Activated CD8-positive, alpha-beta memory T cell treated with anti-CD3 and anti-CD28 coated beads, Interleukin-2, amount 50 U/mL, for 1 hour (primary cell): ENCODE measurements around the gene SLC7A8.
"Not testable (repeated sequence)": the region's sequence is repeated elsewhere in the genome, so short reads cannot be mapped to it uniquely, and the experiment has no call there.

ENCODE experiments used
- DNase-seq: peaks from one replicate; pipeline ENCODE4 v3.0.0-alpha.2; 2020; ENCODE audit errors: extremely low read depth

The SLC7A8 gene

GRCh38 chr14:23114120-23114458, 69.4 kb downstream of the SLC7A8 start:
- no peak for DNase-seq

DNA sequence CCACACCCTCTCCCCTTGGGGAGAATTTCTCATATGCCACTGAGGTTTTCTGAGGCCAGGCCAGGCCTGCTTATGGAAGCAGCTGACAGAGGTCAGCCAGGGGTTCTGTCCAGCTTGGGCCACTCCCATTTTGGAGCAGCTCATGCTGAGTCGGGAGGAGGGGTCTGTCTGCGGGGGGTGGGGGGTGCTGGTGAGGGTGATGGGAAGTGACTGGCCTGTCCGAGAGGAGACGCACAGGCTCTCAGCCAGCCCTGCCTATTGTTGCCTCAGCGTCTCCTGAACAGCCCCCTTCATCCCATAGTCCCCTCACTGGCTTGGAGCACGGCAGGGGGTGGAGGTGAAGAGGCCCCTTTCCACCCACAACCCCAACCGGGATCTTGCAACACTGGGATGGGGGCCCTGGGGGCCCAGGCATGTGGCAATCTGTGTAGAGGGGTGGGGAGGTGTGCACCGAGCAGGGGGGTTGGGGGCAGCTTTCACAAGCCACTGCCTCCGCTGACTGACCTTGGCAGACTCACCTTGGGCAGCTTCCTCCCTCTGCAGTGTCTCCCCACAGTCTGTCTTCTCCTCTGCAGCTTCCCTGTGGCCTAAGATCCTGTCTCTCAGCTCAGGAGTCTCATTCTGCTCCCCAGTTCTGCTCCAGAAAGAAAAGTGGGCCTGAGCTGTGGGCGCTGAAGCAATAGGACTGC, 69.9 kb downstream of the SLC7A8 start:
- no peak for DNase-seq

DNA sequence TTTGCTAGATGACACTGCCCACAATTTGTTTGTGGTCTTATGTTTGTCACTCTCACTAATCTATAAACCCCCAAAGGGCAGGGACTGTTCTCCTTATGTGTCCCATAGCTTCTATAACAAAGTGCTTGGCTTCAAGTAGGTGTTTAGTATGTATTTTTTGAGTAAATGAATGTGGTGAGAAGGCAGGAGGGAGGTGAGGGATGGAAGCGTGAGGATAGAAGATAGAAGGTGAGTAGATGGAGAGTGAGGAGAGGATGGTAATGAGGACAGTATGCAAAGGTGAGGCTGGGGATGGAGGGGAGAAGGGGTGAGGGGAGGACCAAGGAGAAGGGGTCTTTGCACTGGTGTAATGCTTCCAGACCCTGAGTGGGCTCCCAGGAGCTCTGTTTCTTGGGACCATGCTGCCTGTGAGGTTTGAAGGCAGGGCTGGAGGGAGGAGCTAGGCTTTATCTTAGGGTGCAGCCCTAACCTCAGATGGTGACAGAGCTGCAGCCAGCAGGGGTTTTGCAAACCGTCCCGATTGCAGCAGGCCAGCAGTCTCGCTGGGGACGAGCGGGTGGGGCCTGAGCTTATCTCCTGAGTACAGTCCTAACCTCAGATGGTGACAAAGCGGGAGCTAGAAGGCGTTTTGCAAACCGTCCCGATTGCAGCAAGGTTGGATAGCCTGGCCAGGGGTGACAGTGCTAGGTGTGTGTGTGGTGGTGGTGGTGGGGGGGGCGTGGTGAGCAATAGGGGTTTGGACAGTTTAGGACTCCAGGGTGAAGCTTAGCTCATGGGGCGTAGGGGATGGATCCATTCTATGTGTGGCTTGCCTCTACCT, 70.9 kb downstream of the SLC7A8 start:
- no peak for DNase-seq

GRCh38 chr14:23110579-23111365, 72.7 kb downstream of the SLC7A8 start:
- DNase-seq, result no peak

GRCh38 chr14:23109769-23110168, 73.7 kb downstream of the SLC7A8 start:
- no peak for DNase-seq

- DNase-seq, result not testable (repeated sequence)
Observed at GRCh38 chr14:23108169-23108568, 75.3 kb downstream of the SLC7A8 start.

- DNase-seq, result not testable (repeated sequence)
Observed at GRCh38 chr14:23107620-23108019, 75.8 kb downstream of the SLC7A8 start.

- no peak for DNase-seq
Observed at GRCh38 chr14:23106747-23107045, 76.8 kb downstream of the SLC7A8 start.

DNA sequence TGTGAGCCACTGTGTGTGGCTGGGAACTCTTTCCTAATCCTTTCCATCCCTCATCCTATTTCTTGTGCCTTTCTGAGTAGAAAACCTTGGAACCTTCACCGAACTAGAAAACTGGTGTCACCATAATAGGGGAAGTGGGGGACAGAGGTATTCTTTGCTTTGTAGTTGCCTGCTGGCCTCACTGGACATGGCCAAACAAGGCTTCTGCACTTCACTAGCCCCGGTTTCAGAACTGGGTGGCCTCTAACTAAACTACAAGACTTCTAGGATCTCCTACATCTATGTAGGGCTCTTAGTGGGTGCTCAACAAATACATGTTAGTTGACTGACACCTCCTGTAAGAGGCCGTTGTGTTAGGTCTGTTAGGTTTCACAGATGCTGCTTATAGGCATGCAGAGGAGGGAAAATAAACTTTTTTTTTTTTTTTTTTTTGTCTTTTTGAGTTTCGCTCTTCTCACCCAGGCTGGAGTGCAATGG, 78.1 kb downstream of the SLC7A8 start:
- DNase-seq, result no peak

DNA sequence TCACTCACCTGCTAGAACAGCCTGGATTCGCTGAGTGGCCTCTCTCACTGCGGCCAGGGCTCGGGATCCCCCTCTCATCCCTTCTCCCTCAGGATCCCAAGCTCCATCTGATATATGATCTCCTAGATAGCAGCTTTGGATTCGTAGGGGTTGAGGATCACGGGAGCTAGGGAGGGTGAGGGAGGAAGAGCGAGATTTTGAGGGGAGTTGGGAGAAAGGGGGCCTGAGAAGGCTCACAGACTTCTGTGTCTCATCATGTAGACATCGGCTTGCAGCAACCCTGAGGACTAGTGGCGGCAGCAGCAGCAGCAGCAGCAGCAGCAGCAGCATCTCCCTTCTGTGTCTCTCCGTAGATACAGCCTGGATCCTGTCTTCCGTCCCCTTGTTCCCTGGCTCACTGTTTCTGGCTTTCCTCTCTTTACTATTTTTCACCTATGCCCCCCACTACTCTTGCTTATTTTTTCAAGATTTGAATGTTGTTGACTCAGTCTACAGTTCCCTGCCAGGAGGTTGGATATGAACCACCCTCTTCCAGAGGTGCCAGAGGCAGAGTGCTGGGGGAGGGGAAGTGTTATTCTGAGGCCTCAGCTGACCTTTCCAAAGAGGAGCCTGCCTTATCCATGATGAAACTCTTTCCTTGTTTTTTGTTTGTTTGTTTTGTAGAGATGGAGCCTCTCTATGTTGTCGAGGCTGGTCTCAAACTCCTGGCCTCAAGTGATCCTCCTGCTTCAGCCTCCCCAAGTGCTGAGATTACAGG, 78.7 kb downstream of the SLC7A8 start, which contains the start of gene CIROP:
Gene CIROP (minus strand): TSS at position 399 of the 757 bp plus-strand sequence. CDS start 69 bp downstream, at position 330.
- DNase-seq, result no peak

GRCh38 chr14:23104070-23104590, 79.3 kb downstream of the SLC7A8 start:
- no peak for DNase-seq

DNA sequence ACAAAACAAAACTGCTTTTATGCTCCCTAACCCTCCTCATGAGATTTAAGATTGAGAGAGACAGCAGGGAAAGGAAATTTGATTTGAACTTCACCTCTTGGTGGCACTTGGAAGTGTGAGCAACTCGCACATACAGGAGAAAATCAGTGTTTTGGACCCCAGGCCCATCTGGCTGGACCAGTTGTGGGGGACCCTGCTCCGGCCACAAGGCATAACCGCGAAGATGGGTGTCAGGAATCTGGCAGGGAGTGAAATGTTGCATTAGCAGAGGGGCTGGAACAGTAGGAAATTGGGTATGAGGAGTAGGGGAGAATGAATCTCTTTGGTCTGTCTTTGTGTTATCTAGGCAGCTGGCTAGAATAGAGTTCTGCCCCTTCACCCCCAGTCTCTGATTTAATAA, 79.9 kb downstream of the SLC7A8 start:
- DNase-seq, result no peak

DNA sequence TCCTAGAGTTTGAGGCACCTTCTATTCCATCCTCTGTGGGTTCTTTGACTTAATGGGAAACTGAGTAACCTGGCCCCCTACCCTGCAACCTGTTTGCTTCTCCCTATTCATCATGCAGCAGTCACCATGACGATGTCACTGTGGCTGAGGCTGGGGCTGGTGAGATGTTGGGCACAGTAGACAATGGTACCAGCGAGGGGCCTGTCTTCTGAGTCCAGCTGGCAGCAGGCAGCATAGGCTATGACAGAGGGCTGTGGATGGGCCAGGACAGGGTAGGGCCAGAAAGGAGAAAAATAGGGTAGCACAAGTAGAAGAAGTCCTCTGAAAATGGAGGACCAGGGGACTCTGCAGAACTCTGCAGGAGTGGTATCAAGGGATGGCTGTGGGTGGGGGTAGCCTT, 80.7 kb downstream of the SLC7A8 start:
- no peak for DNase-seq

DNA sequence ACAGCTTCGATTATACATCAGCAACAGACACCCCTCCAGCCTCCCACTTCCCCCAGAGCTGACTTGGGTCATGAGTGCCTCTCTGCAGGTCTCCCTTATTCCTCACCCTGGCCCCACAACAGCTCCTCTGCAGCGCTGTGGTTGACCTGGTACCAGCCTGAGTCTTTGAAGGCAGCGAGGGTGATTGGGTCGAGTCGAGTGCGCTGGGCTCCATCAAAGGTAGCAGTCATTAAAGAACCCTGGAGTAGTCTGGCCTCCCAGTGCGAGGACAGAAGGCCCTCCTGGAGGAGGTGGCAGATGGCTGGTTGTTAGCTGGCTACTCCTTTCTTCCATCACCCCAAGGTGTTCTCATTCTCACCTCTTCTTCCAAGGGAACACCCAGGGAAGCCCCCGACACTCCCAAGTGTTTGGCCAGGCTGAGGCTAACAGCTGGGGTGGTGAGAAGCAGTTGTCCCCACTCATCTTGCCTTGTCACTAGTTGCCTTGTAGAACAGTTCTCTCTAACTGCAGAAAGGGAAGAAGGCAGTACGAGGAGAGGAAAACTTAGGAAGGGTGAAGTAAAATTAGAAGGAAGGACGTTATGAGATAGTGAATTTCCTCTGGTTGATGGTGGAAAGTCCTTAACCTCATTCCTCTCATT, 81.4 kb downstream of the SLC7A8 start:
- DNase-seq, result no peak

DNA sequence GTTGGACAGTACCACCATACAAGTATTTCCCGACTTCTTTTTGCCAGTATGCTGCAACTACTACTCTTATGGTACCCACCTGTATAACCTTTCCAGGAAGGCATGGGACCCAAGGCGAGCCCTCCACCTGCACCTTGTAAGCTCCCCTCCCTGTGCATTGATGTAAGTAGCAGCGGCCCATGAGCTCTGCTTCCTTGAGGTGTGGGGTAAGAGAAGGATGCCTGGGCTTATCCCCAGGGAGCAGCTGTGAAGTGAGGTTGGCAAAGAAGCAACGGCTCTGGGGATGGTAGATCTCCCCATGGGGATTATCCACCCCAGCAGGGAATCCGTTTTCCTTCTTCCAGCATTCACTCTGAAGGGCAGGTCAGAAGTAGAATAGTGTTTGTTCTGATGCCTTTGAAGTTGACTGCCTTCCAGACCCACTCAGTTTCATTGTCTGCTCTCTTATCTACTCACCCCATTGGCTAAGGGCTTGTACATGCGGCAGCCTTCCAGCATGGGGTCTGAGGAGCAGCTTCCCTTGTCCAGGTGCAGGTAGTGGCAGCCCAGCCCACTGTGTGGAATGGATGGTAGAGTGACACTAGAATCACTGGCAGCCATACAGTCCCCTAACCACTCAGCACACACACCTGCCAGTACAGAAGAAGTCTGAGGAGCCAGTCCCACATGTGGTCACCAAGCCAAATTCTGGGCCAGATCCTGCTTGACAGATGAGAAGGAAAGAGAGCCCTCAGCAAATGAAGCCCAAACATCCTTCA, 82.1 kb downstream of the SLC7A8 start:
- no peak for DNase-seq

DNA sequence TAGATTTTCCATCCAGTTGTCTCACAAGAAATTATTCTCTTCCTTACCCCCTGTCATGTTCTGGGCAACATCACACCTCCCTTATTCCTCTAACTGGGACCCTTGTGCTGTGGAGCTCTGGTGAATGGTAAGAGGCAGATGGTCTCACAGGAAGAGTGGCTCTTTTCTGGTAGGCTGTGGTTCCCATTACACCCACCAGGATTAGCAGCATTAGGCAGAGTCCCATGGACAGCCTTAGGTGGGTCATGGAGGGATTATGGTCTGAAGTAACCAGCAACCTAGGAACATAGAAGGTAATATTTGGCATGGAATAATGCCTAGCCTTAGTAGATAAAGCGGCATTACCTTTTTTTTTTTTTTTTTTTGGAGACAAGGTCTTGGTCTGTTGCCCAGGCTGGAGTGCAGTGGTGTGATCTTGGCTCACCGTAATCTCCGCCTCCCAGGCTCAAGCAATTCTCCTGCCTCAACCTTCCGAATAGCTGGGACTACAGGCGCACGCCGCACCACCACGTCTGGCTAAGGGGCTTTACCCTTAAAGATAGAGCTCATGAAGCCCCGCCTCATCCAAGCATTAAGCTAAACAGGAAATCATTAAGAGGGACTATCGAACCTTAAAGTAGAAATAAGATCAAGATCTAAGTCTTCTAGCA, 84.1 kb downstream of the SLC7A8 start:
- no peak for DNase-seq

GRCh38 chr14:23097786-23098185, 85.7 kb downstream of the SLC7A8 start:
- DNase-seq, result no peak

DNA sequence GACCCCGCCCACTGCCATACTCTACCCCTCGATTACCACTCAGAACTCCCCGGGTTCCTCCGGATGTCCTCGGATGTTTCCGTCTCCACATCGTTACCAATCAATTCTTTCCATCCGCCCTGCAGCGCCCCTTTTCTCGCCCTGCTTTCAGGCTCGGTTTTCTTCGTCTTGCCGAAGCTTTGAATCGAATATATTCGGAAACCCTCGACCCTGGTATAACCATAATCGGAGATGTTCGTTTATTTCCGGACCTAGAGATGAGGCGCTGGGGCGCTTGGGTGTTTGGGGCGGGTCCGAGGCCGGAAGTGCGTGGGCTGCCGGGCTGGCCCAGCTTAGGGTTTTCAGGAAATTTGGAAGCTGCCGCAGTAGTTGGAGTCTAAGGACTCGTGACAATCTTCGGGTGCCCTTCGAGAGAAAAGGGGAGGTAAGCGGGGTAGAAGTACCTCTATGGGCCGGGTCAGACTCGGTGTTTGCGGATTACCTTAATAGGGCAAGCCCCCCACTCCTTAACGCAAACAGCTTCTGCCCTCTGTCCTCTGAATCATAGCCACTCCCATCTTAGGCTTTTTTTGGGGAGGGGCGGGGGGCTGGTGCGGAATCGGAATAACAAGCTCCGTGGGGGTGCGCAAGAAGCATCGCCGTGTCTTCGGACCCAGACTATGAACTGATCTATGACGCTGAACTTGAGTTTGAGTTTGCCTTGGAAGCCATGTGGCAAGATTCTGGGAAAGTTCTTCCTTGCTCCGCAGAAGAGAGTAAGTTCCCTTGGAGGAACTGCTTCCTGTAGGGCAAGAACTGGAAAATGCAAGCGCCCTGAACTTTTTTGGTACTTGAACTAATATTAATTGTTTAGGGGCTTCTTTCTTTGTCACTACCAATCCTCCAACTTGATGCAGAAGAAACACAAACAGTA, 88.0 kb downstream of the SLC7A8 start, which contains the start of gene C14orf119:
Gene C14orf119 (plus strand): TSS at position 310 of the 913 bp plus-strand sequence. CDS start 2,154 bp downstream, outside the sequence.
- peak; percentile 99 for DNase-seq
